ENCODE measurements around the gene ANKRD55.
"Not testable (repeated sequence)": the region's sequence is repeated elsewhere in the genome, so short reads cannot be mapped to it uniquely, and the experiment has no call there.

The ANKRD55 gene

DNA sequence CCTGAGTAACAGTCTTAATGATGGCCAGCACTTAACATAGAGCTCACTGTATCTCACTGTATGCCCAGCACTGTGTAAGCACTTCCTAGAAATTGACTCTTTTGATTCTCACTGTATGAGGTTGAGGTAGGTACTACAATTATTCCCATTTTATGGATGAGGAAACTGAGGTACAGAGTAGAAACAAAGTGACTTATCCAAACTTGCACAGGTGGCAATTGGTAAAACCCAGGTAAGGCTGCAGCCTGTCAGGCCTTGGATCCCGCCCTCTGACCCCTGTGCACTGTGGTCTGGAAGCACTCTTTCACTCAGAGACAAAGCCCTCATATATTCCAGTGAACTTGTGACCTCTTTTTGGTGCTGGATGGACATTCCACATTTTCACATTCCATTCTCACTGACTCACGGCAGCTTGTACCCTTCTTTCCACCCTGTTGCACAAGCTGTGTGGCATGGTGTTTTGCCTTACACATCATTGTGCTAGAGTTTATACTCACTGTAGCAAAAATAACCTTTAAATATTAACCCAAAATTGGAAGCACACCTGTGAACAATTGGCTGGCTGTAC is 21.7 kb downstream of the ANKRD55 start:
- in situ Hi-C loops (cut with MboI; ENCODE audit: low sequenced_read_pairs), result no loop called here

DNA sequence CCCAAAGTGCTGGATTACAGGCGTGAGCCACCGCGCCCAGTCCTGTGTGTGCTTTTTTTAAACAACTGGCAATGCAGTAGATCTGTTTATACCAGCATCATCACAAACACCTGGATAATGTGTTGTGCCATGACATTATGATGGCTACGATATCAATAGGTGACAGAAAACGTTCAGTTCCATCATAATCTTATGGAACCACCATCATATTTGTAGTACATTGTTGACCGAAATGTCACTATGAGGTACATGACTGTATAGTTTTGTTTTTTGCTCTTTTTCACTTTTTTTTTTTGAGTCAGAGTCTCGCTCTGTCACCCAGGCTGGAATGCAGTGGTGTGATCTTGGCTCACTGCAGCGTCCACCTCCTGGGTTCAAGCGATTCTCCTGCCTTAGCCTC is 24.4 kb downstream of the ANKRD55 start:
- in situ Hi-C loops (cut with MboI; ENCODE audit: low sequenced_read_pairs), result no loop called here

GRCh38 chr5:56207537-56207936 is 25.6 kb downstream of the ANKRD55 start:
- in situ Hi-C loops (cut with MboI; ENCODE audit: low sequenced_read_pairs), result no loop called here

DNA sequence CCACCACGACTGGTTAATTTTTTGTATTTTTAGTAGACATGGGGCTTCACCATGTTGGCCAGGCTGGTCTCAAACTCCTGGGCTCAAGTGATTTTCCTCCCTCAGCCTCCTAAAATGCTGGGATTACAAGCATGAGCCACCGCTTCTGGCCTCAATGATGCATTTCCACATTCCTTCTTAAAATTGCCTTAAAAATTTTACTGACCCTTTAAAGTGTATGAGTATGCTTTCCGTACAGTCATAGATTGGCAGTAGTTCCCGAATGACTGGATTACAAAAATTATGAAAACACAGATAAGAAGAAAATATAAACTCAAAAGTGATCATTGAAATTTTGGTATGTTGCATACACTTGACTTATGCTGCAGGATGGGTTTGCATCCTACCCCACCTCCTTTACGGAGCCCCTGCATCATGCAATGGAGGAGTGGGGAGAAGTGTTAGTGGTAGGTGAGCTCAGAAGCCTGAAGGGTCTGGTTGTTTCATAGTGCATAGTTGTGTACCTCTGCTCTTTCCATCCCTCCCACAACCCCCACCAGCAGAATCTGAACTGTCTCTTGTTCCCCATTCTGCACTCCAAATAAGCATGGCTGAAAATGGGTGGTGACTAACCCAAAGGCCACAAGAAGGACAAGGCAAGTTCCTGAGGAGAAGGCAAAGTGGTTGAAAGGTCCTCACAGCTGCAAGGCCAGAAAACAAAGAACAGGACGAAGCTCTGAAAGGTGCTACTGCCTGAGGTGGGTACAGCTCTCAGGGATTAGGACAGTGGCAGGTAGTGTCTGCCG is 26.8 kb downstream of the ANKRD55 start:
- in situ Hi-C loops (cut with MboI; ENCODE audit: low sequenced_read_pairs), result no loop called here

GRCh38 chr5:56203936-56204335 is 29.2 kb downstream of the ANKRD55 start:
- in situ Hi-C loops (cut with MboI; ENCODE audit: low sequenced_read_pairs), result not testable (repeated sequence)

- in situ Hi-C loops (cut with MboI; ENCODE audit: low sequenced_read_pairs), result no loop called here
These were observed 30.6 kb downstream of the ANKRD55 start for GRCh38 chr5:56202483-56202882.

DNA sequence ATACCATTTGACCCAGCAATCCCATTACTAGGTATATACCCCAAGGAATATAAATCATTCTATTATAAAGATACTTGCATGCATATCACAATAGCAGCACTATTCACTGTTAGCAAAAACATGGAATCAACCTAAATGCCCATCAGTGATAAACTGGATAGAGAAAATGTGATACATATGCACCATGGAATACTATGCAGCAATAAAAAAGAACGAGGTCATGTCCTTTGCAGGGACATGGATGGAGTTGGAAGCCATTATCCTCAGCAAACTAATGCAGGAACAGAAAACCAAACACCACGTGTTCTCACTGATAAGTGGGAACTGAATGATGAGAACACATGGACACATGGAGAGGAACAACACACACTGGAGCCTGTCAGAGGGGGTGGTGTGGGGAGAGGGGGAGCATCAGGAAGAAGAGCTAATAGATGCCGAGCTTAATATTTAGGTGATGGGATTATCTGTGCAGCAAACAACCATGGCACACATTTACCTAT is 31.3 kb downstream of the ANKRD55 start:
- in situ Hi-C loops (cut with MboI; ENCODE audit: low sequenced_read_pairs), result not testable (repeated sequence)

- in situ Hi-C loops (cut with MboI; ENCODE audit: low sequenced_read_pairs), result no loop called here
These were observed 32.0 kb downstream of the ANKRD55 start for GRCh38 chr5:56200971-56201666.

DNA sequence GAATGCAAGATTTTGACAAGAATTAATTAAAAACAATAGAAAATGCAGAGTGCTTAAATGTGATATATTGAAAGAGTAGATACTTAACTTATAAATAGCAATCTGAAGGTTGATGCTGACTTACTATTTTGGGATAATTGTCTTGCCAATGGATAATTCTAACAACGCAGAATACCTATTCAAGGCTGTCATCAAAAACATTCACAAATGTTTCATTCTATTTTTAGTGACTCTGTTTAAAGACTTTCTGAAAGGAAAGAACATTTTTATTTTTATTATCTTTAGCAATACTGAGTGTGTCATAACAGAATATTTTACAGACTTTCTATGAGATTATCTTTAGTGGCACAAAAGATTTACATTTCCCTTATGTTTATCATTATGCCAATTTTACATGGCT is 38.1 kb downstream of the ANKRD55 start:
- in situ Hi-C loops (cut with MboI; ENCODE audit: low sequenced_read_pairs), result no loop called here

GRCh38 chr5:56192246-56192645 is 40.9 kb downstream of the ANKRD55 start:
- in situ Hi-C loops (cut with MboI; ENCODE audit: low sequenced_read_pairs), result no loop called here

DNA sequence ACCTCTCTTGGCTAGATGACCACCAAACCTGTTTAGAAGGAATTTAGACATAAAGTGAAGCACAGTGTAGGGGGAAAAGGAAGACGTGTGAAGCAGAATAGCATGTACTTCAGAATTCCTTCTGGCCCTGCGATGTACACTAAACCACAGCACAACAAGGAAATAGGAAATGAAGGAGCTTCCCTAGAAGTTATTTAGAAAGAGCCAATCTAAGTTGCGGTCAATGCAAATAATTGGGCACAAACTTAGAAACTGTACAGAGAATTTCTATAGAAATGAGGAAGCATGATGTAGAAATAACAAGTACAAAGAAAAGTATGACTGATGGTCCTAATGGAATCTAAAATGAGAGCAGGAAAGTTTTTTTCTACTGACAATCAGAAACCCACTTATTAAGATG is 41.5 kb downstream of the ANKRD55 start:
- in situ Hi-C loops (cut with MboI; ENCODE audit: low sequenced_read_pairs), result no loop called here

- in situ Hi-C loops (cut with MboI; ENCODE audit: low sequenced_read_pairs), result no loop called here
These were observed 42.6 kb downstream of the ANKRD55 start for GRCh38 chr5:56190497-56190896.

GRCh38 chr5:56185768-56186311 is 47.3 kb downstream of the ANKRD55 start:
- in situ Hi-C loops (cut with MboI; ENCODE audit: low sequenced_read_pairs), result no loop called here

DNA sequence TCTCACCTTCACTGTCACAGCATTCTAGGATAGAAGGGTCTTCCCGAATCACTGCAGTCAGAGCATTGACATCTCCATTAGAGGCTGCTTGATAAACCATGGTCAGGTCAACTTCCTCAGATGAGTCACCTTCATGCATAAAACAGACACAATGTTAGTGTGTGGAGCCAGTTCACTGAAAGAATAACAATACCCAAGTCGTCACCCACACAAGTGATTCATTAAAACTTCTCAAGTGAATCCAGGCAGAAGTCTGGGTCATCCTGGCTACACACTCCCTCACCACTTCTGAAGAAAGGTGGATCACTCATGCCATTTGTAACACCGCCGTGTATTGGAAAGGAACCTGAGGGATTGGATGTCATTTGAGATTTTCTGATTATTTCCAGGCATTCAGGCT is 49.6 kb downstream of the ANKRD55 start:
- in situ Hi-C loops (cut with MboI; ENCODE audit: low sequenced_read_pairs), result no loop called here

DNA sequence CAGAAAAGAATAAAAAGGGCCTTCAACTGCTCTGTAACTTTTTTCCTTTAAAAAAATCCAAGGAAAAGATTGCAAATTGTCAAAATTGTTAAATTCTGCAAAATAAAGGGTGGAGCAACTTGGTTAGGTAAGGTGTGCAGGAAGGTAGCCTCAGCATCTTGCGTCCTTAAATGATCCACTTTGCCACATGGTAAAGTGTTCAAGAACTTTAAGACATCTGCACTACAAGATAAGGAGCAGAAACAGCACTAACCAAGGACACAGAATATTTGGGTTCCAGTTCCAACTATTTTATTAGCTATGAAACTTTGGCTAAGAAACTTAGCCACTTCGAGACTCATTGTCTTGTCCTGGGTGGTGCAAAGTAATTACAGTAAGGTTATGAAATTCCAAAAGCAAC is 53.7 kb downstream of the ANKRD55 start:
- in situ Hi-C loops (cut with MboI; ENCODE audit: low sequenced_read_pairs), result no loop called here

DNA sequence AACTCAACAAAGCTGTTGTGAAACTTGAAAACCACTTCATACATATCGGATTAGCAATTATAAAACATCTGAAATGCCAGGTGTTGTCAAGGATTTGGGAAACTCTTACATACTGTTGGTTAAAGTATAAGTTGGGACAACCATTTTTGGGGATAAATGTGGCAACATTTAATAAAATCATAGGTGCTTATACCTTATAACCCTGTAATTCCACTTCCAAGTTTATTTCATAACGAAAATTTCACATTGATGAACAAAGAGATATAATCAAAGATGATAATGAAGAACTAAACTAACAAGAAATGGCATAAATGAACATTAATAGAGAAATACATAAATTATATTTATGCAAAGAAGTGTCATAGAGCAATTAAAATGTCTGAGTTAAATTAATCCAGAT is 54.3 kb downstream of the ANKRD55 start:
- in situ Hi-C loops (cut with MboI; ENCODE audit: low sequenced_read_pairs), result no loop called here

DNA sequence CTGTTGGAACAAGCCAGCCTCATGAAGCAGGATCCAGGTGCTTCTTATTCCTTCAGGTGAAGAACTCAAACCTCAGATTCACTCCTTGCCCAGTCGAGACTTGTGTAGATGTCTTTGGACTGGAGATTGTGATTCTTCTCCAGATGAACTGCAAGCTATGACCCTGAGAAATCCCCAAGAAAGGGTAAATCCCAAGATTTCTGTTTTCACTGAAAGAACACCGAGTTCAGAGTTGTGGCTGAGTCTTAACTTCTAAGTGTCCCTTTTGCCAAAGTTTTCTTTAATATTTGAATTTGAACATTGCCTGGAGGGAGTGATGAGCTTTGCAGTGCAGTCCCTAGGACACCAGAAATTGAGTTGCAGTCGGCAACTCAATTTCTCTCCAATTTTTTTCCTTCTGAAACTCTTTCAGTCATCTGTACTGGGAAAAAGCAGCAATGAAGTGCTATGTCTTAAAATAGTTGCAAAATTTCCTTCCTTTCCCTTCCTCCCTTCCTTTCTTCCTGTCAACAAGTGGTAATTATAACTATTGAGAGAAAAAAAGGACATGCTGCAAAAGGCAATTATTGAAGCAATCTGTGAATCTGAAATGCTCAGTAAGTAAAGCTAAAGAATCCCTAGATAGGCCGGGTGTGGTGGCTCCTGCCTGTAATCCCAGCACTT is 56.1 kb downstream of the ANKRD55 start:
- in situ Hi-C loops (cut with MboI; ENCODE audit: low sequenced_read_pairs), result no loop called here

- in situ Hi-C loops (cut with MboI; ENCODE audit: low sequenced_read_pairs), result no loop called here
These were observed 56.9 kb downstream of the ANKRD55 start for GRCh38 chr5:56176155-56176798.

GRCh38 chr5:56175488-56175887 is 57.6 kb downstream of the ANKRD55 start:
- in situ Hi-C loops (cut with MboI; ENCODE audit: low sequenced_read_pairs), result no loop called here

DNA sequence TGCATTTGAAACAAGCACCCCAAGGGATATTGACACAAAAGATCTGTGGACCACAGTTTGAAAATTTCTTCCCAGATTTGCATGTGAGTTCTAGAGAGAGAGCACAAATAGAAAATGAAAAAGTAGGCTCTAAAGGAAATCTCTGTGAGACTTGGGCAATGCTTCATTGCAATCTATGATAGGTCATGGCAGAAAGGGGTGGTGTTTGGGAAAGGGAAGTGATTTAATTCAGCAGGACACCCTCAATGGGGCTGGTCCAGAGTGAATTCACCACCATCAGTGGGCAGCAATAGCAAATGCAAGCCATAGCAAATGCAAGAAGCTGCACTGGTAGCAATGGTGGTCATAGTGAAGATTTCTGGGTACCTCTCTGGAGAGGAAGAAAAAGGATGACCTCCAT is 58.1 kb downstream of the ANKRD55 start:
- in situ Hi-C loops (cut with MboI; ENCODE audit: low sequenced_read_pairs), result no loop called here

GRCh38 chr5:56172241-56172640 is 60.9 kb downstream of the ANKRD55 start:
- in situ Hi-C loops (cut with MboI; ENCODE audit: low sequenced_read_pairs), result no loop called here

Measured in HL-60/S4 treated with phorbol 12-myristate 13-acetate at 8.2 ng/mL for 4 days and 3 days (cell line).